Esophagus (tissue), 2 donors: Measurements from ENCODE around the gene NTMT2. TPM values are rescaled to one million over a fixed set of nuclear protein-coding genes. Genes with fewer than 3 reads are reported as not detected.
"Not testable (repeated sequence)": the region's sequence is repeated elsewhere in the genome, so short reads cannot be mapped to it uniquely, and the experiment has no call there.

ENCODE experiments used
- H3K27ac ChIP-seq, 2 donors: one replicate each; pipeline ENCODE4 v1.5.1; 2013; ENCODE audit warnings: low read depth in 2 of 2, mild to moderate bottlenecking in 2 of 2, inconsistent platforms in 1 of 2, low read length in 1 of 2, moderate library complexity in 1 of 2
- H3K27me3 ChIP-seq, 2 donors: one replicate each; pipeline ENCODE4 v1.6.1; 2013; ENCODE audit warnings: low read length in 2 of 2, control low read depth in 1 of 2, mild to moderate bottlenecking in 1 of 2; ENCODE audit not compliant: insufficient read depth in 2 of 2, control insufficient read depth in 1 of 2
- H3K36me3 ChIP-seq, 2 donors: one replicate each; pipeline ENCODE4 v1.6.1; 2013; ENCODE audit warnings: low read length in 1 of 2; ENCODE audit not compliant: control insufficient read depth in 2 of 2, insufficient read depth in 2 of 2
- H3K4me1 ChIP-seq, 2 donors: one replicate each; pipeline ENCODE4 v1.6.1; 2013; ENCODE audit warnings: low read length in 1 of 2; ENCODE audit not compliant: control insufficient read depth in 2 of 2, insufficient read depth in 2 of 2
- H3K4me3 ChIP-seq, 2 donors: one replicate each; pipeline ENCODE4 v1.5.1; 2013; ENCODE audit warnings: low read length in 2 of 2, mild to moderate bottlenecking in 2 of 2, low read depth in 1 of 2, moderate library complexity in 1 of 2
- H3K9me3 ChIP-seq, 2 donors: one replicate each; pipeline ENCODE4 v1.6.1; 2013; ENCODE audit warnings: mild to moderate bottlenecking in 2 of 2, low read depth in 1 of 2, low read length in 1 of 2, moderate library complexity in 1 of 2; ENCODE audit not compliant: control insufficient read depth in 2 of 2, insufficient read depth in 1 of 2
- whole genome bisulfite sequencing, 2 donors: extraction: QIAGEN DNeasy Blood & Tissue Kit; methylation state at CpG; one replicate each; pipeline ENCODE4 v1.1.7; 2013; 5-methylcytosine and 5-hydroxymethylcytosine counted together
- polyA plus RNA-seq, 2 donors: library from polyadenylated mRNA; stranded (reverse); fragments of 200-250 nt; gene quantifications; one replicate each; pipeline ENCODE4 v1.2.3, GENCODE V29; 2013
- donor health status: healthy with polysubstance abuse.
- donor health status: Bipolar disorder and iron deficiency.

Gene NTMT2
- polyA plus RNA-seq, result not detected

DNA sequence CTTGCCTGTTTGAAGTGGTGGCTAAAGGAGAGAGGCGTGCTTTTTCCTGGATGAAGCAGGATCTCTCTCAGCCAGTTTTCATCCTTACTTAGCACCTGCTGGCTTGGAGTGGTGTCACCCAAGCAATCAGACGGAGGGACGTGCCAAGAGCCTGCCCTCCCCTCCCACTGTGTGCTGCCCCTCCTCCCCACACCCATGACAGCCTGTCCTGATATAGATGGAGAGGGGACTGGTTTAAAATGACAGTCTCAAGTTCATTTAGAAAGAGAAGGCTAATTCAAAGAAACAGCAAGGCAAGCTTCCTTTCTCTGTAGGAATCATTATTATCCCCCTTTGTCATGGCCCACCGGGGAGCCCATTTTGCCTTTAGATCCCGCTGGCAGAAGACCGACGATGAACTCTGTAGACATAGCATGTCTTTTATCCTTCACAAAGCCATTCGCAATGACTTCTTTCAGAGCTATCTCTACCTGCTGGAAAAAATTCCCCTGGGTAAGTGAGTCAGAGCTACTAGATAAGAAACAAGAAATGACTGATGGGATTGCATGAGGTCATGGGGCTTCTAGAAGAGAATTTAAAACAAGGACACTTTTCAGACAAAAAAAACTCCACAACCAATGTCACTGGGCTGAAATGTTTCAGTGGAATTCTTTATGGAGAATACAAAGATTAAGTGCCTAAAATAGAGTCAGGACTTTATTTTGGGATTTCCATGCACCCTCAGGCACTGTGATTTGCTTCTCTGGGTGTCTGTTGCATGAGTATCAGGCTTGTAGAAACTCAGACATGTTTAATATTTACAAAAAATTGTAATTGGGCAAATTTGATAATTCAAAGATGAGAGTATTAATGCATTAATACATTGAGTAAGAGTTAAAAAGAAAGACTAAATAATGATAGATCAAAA lies at the start of gene NTMT2:
TSS of gene NTMT2 (plus strand) at position 190 of the 907 bp plus-strand sequence. CDS start at position 339, 149 bp downstream.
- Histone ChIP-seq H3K9me3 (no peaks in the 10 kb centered on the region), H3K36me3 (no peaks in the 10 kb centered on the region), H3K4me1 (no peaks in the 10 kb centered on the region), H3K4me3 (no peak within 1 kb of the TSS), H3K27ac (no peak within 1 kb of the TSS), H3K27me3 (no peaks in the 10 kb centered on the region)
- 34 to 38% methylated on average over 8 of the region's 8 CpGs for WGBS, 2 donors

DNA sequence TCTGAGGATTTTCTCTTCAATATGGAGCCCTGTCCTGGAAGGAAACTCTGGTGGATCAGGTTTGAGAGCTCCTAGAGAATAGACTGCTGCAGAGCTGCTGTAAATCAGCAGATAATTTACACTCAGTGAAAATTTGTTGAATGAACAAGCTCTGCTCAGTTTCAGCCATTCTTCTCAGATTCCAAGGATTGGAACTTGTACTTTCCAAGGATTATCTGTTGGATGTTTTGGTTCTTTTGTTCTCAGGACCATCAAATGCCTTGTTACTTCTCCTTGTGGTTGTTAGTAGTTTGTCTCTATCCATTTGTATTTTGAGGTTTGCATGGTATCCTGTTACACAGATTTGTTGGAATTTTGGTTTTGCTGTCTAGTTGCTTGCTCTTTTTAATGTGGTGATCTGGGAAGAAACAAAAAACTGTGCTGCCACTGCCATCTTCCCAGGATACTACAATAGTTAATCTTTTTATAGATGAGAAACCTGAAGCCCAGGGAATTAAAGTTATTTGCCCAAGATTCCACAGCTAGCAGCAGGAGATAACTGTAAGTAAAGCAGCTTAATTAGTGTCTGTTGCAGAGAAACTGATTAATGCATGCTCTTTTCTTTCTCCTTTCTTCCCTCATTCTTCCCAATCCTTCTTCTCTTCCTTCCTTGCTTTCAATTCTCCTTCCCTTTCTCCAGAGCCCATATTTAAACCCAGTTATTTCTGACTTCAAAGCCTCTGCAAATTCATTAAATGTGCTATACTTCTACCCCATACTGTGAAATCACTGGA lies 49.6 kb upstream of the NTMT2 start:
- Histone ChIP-seq H3K4me1 (no peaks in the 10 kb centered on the region), H3K27me3 (no peaks in the 10 kb centered on the region), H3K27ac (no peak overlapping the region), H3K9me3 (no peaks in the 10 kb centered on the region), H3K36me3 (no peaks in the 10 kb centered on the region), H3K4me3 (no peak overlapping the region)

DNA sequence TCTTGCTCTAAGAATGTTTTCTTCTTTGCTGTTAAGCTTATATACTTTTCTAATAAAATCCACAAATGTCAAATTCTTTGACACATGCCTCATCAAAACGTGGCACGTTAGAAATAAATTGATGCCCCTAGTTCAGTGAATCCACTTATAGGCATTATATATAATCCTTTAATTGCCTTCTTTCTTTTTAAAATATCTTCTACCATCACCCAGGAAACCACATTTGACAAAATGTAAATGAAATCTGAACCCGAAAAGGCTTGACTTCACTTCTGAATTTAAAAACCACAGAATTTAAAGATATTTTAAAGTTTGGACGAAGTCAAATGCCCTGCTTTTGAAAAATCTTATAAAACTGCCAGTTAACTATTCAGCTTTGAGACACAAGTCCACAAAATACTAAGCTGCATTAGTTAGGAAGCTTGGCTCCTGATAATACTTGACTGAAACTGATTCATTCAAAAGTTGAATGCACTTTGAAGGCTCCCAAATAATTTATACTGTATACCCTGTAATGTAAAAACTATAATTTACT lies 48.9 kb upstream of the NTMT2 start:
- Histone ChIP-seq H3K4me3 (no peak overlapping the region), H3K4me1 (no peaks in the 10 kb centered on the region), H3K27ac (no peak overlapping the region), H3K36me3 (no peaks in the 10 kb centered on the region), H3K27me3 (no peaks in the 10 kb centered on the region), H3K9me3 (no peaks in the 10 kb centered on the region)
- WGBS, 2 donors, result 45 to 57% methylated on average over 4 of the region's 4 CpGs

DNA sequence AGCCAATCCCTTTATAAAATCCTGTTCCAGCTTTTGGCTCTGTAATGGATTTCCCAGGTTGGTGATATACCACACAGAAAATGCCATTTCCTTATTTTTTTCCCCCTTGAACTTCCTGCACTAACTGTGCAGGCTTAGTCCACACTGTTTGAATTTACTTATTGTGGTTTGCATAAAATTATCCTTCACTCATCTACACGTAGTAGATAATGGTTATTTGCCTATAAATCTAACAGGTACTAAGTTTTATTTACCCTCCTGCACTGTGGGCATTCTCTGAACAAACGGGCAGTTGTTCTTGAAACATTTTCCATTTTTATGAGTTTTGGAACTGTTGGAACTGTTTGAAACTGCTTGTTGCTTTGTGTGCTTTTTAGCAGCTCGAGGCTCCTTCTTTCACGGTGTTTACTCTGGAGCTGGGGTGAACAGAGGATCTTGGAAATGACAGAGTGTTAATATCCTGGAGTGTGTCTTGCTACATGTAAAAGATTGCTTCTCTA lies 48.3 kb upstream of the NTMT2 start:
- Histone ChIP-seq H3K4me3 (no peak overlapping the region), H3K4me1 (no peaks in the 10 kb centered on the region), H3K27me3 (no peaks in the 10 kb centered on the region), H3K27ac (no peak overlapping the region), H3K36me3 (no peaks in the 10 kb centered on the region), H3K9me3 (no peaks in the 10 kb centered on the region)
- WGBS, 2 donors, result 17 to 18% methylated on average over 4 of the region's 4 CpGs

DNA sequence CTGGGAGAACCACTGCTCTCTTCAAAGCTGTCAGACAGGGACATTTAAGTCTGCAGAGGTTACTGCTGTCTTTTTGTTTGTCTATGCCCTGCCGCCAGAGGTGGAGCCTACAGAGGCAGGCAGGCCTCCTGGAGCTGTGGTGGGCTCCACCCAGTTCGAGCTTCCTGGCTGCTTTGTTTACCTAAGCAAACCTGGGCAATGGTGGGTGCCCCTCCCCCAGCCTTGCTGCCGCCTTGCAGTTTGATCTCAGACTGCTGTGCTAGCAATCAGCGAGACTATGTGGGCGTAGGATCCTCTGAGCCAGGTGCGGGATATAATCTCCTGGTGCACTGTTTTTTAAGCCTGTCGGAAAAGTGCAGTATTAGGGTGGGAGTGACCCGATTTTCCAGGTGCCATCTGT lies 32.6 kb upstream of the NTMT2 start:
- H3K4me3 ChIP-seq, H3K36me3 ChIP-seq, H3K27ac ChIP-seq, H3K4me1 ChIP-seq, H3K27me3 ChIP-seq, H3K9me3 ChIP-seq: not testable (repeated sequence)
- WGBS, 2 donors, result 78 to 89% methylated on average over 8 of the region's 8 CpGs

DNA sequence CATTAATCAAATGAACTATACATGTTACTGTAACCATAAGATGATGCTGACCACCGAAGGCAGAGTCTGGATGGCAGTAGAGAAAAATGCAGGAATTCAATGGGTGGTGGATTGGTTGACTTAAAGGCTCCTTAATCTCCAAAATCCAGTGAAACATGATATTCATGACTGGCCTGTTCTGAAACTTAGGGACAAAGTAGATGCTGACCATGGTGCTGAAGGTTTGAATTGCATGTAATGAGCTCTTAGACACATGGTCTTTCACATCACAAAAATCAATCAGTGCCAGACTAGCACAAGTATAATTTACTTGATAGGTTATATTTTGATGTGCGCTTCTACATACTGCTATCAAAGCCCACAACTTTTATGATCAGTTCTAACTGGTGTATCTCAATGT lies 30.9 kb upstream of the NTMT2 start:
- Histone ChIP-seq H3K27ac (no peak overlapping the region), H3K36me3 (no peaks in the 10 kb centered on the region), H3K4me3 (no peak overlapping the region), H3K9me3 (peaks cover 0 to 3% of the 10 kb centered on the region in 2 donors), H3K27me3 (no peaks in the 10 kb centered on the region), H3K4me1 (no peaks in the 10 kb centered on the region)
- 69 to 85% methylated on average over 2 of the region's 2 CpGs for WGBS, 2 donors

DNA sequence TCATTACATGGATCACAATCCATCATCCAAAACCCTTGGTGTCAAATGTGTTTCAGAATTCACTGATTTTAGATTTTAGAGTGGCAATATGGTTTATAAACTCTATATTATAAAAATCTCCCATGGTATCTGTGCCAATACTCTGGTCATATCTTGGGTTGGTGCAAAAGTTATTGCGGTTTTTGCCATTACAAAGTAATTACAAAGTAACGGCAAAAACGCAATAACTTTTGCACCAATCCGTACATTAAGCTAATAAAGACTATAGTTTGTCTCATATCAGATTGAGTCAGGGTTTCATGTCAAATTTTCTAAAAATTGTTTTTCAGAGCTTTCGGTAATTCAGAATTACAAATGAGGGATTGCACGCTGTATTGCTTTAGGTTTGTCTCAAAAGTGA lies 23.4 kb upstream of the NTMT2 start:
- WGBS, 2 donors, result 93 to 96% methylated on average over 6 of the region's 6 CpGs
- Histone ChIP-seq H3K27me3 (no peaks in the 10 kb centered on the region), H3K4me1 (no peaks in the 10 kb centered on the region), H3K27ac (no peak overlapping the region), H3K4me3 (no peak overlapping the region), H3K9me3 (no peaks in the 10 kb centered on the region), H3K36me3 (no peaks in the 10 kb centered on the region)

DNA sequence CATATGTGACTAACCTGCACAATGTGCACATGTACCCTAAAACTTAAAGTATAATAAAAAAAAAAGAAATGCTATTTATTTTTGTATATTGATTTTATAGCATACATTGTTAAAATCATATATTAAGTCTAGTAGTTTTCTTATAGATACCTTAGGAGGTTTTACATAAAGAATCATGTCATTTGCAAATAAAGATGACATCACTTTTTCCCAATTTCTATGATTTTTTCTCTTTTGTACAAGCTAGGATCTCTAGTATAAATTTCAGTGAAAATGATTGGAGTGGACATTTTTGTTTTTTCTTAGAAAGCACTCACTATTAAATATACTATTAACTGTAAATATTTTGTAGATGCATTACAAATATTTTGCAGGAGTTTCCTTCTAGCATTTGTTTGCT lies 20.5 kb upstream of the NTMT2 start:
- no peaks in the 10 kb centered on the region for H3K36me3 ChIP-seq

DNA sequence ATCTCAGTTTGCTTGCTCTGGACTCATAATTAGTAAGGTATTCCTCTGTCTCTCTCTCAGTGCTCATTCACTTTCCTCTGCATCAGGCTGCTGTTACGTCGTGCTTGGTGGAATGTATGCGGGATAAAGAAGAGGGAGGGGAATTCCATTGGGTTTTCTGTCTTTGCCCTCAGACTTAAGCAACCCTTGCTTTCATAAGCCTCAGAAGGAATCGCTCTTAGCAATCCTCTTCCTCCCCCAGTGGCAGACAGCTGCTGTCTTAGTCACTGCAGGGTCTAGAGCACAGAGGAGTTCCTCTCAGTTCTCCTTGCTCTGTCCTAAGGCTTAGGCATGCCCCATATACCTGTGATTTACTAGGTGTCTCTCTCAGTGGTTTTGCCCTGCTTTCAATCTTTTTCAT lies 19.1 kb upstream of the NTMT2 start:
- 49 to 50% methylated on average over 4 of the region's 4 CpGs for WGBS, 2 donors
- Histone ChIP-seq H3K4me3 (no peak overlapping the region), H3K4me1 (no peaks in the 10 kb centered on the region), H3K27ac (no peak overlapping the region), H3K27me3 (no peaks in the 10 kb centered on the region), H3K9me3 (no peaks in the 10 kb centered on the region), H3K36me3 (no peaks in the 10 kb centered on the region)

More for the DNA sequence above, 20.5 kb upstream of the NTMT2 start:
- Histone ChIP-seq H3K4me3 (no peak overlapping the region), H3K27me3 (no peaks in the 10 kb centered on the region), H3K9me3 (no peaks in the 10 kb centered on the region), H3K4me1 (no peaks in the 10 kb centered on the region), H3K27ac (no peak overlapping the region)
